HCT116 (cell line): ENCODE measurements around the gene ZNF423. TPM values are rescaled to one million over a fixed set of nuclear protein-coding genes. Genes with fewer than 3 reads are reported as not detected.

Experiments used
- ATAC-seq: fragments of 200-7000 bp; cut with Tn5 transposase; 2 replicates; pipeline ENCODE4 v1.9.1; 2020; ENCODE audit warnings: mild to moderate bottlenecking, moderate library complexity
- BruUV-seq: library from RNA; stranded (reverse); fragments of 400-500 nt; replicated peaks from 2 replicates; lab custom pipeline; 2021; lab: Mats Ljungman, UMichigan
- CTCF ChIA-PET: fragments of 300-600 bp; sonication (Branson Sonifier 250); formaldehyde crosslinking; loops from one replicate; lab custom pipeline; 2021; ENCODE audit warnings: antibody characterized with exemption; lab: Charles Lee
- POLR2A ChIA-PET: fragments of 300-600, 350-600 bp; sonication (Branson Sonifier 250); formaldehyde crosslinking; loops from one replicate; lab custom pipeline; 2021; ENCODE audit warnings: antibody characterized with exemption; lab: Charles Lee
- RAD21 ChIA-PET, 2 experiments: fragments of 300-600 bp; sonication (Branson Sonifier 250); formaldehyde crosslinking; loops; one replicate each; lab custom pipeline; 2023; ENCODE audit warnings: low total read pairs in 2 of 2; ENCODE audit not compliant: uncharacterized antibody in 2 of 2, unreplicated experiment in 2 of 2, low non-redundant PET in 1 of 2; lab: Charles Lee
- DNase-seq: peaks from one replicate; pipeline ENCODE4 v3.0.0-alpha.2; 2010; ENCODE audit warnings: low read depth, low spot score
- H2AFZ ChIP-seq: fragments of 200-600 bp; shearing (Covaris generic), sonication (generic); 2 replicates; pipeline ENCODE4 v1.6.1; 2017; ENCODE audit warnings: low read depth, mixed run types, mixed read lengths, antibody characterized with exemption, low read length; ENCODE audit not compliant: poor library complexity, severe bottlenecking
- H3K27ac ChIP-seq: 2 replicates; pipeline ENCODE4 v1.5.1; 2012; ENCODE audit warnings: low read depth, low read length
- H3K27me3 ChIP-seq: fragments of 200-600 bp; sonication (generic); 2 replicates; pipeline ENCODE4 v1.6.1; 2016; ENCODE audit warnings: mixed run types, low read length, mixed read lengths; ENCODE audit not compliant: insufficient read depth
- H3K36me3 ChIP-seq, 2 experiments: fragments of 200-500 bp in 1 of 2; fragments of 200-600 bp in 1 of 2; sonication (Bioruptor generic) in 1 of 2; sonication (generic) in 1 of 2; 2 replicates each; pipeline versions ENCODE4 v1.5.1 to v1.6.1; 2014 to 2016; ENCODE audit warnings: low read length in 2 of 2, inconsistent platforms in 1 of 2, mixed read lengths in 1 of 2, mixed run types in 1 of 2; ENCODE audit not compliant: insufficient read depth in 2 of 2, control insufficient read depth in 1 of 2
- H3K4me1 ChIP-seq, 2 experiments: fragments of 200-600 bp in 1 of 2; sonication (generic) in 1 of 2; 2 replicates each; pipeline versions ENCODE4 v1.5.1 to v1.6.1; 2012 to 2017; ENCODE audit warnings: low read length in 2 of 2, inconsistent platforms in 1 of 2, mild to moderate bottlenecking in 1 of 2, mixed read lengths in 1 of 2, mixed run types in 1 of 2, moderate library complexity in 1 of 2; ENCODE audit not compliant: insufficient read depth in 2 of 2, control insufficient read depth in 1 of 2
- H3K4me2 ChIP-seq: fragments of 200-600 bp; sonication (generic); 2 replicates; pipeline ENCODE4 v1.6.1; 2017; ENCODE audit warnings: mixed run types, low read length, mixed read lengths
- H3K4me3 ChIP-seq, 2 experiments: fragments of 200-600 bp in 1 of 2; sonication (generic) in 1 of 2; replicated peaks in 1 of 2; 2 replicates each; pipeline ENCODE4 v1.5.1; 2011 to 2016; ENCODE audit warnings: low read length in 2 of 2, control low read depth in 1 of 2, low read depth in 1 of 2, mild to moderate bottlenecking in 1 of 2, mixed read lengths in 1 of 2, mixed run types in 1 of 2
- H3K79me2 ChIP-seq: fragments of 200-600 bp; sonication (generic); 2 replicates; pipeline ENCODE4 v1.6.1; 2017; ENCODE audit warnings: mild to moderate bottlenecking, mixed run types, low read length, moderate library complexity, mixed read lengths; ENCODE audit not compliant: insufficient read depth
- H3K9ac ChIP-seq: fragments of 200-600 bp; sonication (generic); 2 replicates; pipeline ENCODE4 v1.6.1; 2016; ENCODE audit warnings: low read length, mixed read lengths
- H3K9me2 ChIP-seq: fragments of 200-600 bp; sonication (generic), shearing (Covaris generic); 2 replicates; pipeline ENCODE4 v1.6.1; 2017; ENCODE audit warnings: mixed run types, mild to moderate bottlenecking, moderate library complexity; ENCODE audit not compliant: insufficient read depth
- H3K9me3 ChIP-seq, 2 experiments: fragments of 200-500 bp in 1 of 2; fragments of 200-600 bp in 1 of 2; sonication (Bioruptor generic) in 1 of 2; sonication (generic) in 1 of 2; 2 replicates each; pipeline ENCODE4 v1.6.1; 2014 to 2017; ENCODE audit warnings: low read length in 2 of 2, mixed read lengths in 2 of 2, inconsistent platforms in 1 of 2, low read depth in 1 of 2, mild to moderate bottlenecking in 1 of 2, mixed run types in 1 of 2, moderate library complexity in 1 of 2; ENCODE audit not compliant: control insufficient read depth in 1 of 2, insufficient read depth in 1 of 2
- H4K20me1 ChIP-seq: fragments of 200-600 bp; sonication (generic), shearing (Covaris generic); 2 replicates; pipeline ENCODE4 v1.6.1; 2017; ENCODE audit warnings: mixed run types, mild to moderate bottlenecking, moderate library complexity; ENCODE audit not compliant: insufficient read depth
- FOSL1 ChIP-seq: IDR thresholded peaks from 2 replicates; pipeline ENCODE4 v1.6.1; 2012; ENCODE audit warnings: low read depth
- POLR2AphosphoS5 ChIP-seq: IDR thresholded peaks from 2 replicates; pipeline ENCODE4 v1.6.1; 2011; ENCODE audit warnings: mild to moderate bottlenecking, low read depth, low read length, moderate library complexity
- RAD21 ChIP-seq: IDR thresholded peaks from 2 replicates; pipeline ENCODE4 v1.6.1; 2012; ENCODE audit warnings: low read depth, mild to moderate bottlenecking
- SP1 ChIP-seq: IDR thresholded peaks from 2 replicates; pipeline ENCODE4 v1.6.1; 2012; ENCODE audit warnings: low read depth
- TCF7L2 ChIP-seq: IDR thresholded peaks from 2 replicates; pipeline ENCODE4 v1.7.0; 2011; ENCODE audit warnings: borderline replicate concordance, inconsistent platforms; ENCODE audit not compliant: insufficient read depth, insufficient read length; ENCODE audit errors: extremely low read depth
- ZBTB33 ChIP-seq: IDR thresholded peaks from 2 replicates; pipeline ENCODE4 v1.6.1; 2011; ENCODE audit warnings: mild to moderate bottlenecking, low read length, moderate library complexity; ENCODE audit not compliant: insufficient replicate concordance; ENCODE audit errors: extremely low read depth
- ZFX ChIP-seq: fragments of 450-650 bp; IDR thresholded peaks from 2 replicates; pipeline ENCODE4 v1.6.1; 2017
- ZNF274 ChIP-seq: fragments of 200-500 bp; sonication (Bioruptor generic); IDR thresholded peaks from 2 replicates; pipeline ENCODE4 v1.6.1; 2014; ENCODE audit warnings: mild to moderate bottlenecking, low read depth, low read length, inconsistent platforms
- intact Hi-C: fragments of 100-400 bp; cut with micrococcal nuclease; formaldehyde crosslinking; loops from 2 replicates; pipeline ENCODE4 v1.10.0; 2022
- total RNA-seq: library from RNA; stranded (reverse); gene quantifications from one replicate; pipeline ENCODE4 v1.2.1, GENCODE V29; 2021; ENCODE audit not compliant: unreplicated experiment
- TF ChIP-seq, protein P1 (sequence below): IDR thresholded peaks from 2 replicates; pipeline ENCODE4 v1.6.1; 2012; ENCODE audit warnings: low read depth
- TF ChIP-seq, protein P2 (sequence below), 3 experiments: fragments of 200-600 bp in 1 of 3; sonication (generic) in 1 of 3; IDR thresholded peaks in 2 of 3; conservative IDR thresholded peaks in 1 of 3; 2 replicates each; pipeline ENCODE4 v1.5.1; 2012 to 2017; ENCODE audit warnings: low read depth in 2 of 3, low read length in 2 of 3, antibody characterized with exemption in 1 of 3, borderline replicate concordance in 1 of 3, control low read depth in 1 of 3, mild to moderate bottlenecking in 1 of 3, mixed read lengths in 1 of 3, mixed run types in 1 of 3, moderate library complexity in 1 of 3; ENCODE audit not compliant: insufficient read depth in 1 of 3

Gene ZNF423
- total RNA-seq, 1 experiment from 2014 or later, result 0.22 TPM

- POLR2A ChIA-PET, result no interaction called here
These were observed 336.2 kb downstream of the ZNF423 start for GRCh38 chr16:49519741-49520140.

More at GRCh38 chr16:49519741-49520140, 336.2 kb downstream of the ZNF423 start:
- no peak for TF ChIP-seq FOSL1
- TF ChIP-seq TCF7L2, result no peak
- TF ChIP-seq, protein P1, sequence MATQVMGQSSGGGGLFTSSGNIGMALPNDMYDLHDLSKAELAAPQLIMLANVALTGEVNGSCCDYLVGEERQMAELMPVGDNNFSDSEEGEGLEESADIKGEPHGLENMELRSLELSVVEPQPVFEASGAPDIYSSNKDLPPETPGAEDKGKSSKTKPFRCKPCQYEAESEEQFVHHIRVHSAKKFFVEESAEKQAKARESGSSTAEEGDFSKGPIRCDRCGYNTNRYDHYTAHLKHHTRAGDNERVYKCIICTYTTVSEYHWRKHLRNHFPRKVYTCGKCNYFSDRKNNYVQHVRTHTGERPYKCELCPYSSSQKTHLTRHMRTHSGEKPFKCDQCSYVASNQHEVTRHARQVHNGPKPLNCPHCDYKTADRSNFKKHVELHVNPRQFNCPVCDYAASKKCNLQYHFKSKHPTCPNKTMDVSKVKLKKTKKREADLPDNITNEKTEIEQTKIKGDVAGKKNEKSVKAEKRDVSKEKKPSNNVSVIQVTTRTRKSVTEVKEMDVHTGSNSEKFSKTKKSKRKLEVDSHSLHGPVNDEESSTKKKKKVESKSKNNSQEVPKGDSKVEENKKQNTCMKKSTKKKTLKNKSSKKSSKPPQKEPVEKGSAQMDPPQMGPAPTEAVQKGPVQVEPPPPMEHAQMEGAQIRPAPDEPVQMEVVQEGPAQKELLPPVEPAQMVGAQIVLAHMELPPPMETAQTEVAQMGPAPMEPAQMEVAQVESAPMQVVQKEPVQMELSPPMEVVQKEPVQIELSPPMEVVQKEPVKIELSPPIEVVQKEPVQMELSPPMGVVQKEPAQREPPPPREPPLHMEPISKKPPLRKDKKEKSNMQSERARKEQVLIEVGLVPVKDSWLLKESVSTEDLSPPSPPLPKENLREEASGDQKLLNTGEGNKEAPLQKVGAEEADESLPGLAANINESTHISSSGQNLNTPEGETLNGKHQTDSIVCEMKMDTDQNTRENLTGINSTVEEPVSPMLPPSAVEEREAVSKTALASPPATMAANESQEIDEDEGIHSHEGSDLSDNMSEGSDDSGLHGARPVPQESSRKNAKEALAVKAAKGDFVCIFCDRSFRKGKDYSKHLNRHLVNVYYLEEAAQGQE, result no peak
- no peak for TF ChIP-seq RAD21
- TF ChIP-seq ZNF274, result no peak
- TF ChIP-seq ZBTB33, result no peak
- no peak for TF ChIP-seq ZFX
- TF ChIP-seq, protein P2, sequence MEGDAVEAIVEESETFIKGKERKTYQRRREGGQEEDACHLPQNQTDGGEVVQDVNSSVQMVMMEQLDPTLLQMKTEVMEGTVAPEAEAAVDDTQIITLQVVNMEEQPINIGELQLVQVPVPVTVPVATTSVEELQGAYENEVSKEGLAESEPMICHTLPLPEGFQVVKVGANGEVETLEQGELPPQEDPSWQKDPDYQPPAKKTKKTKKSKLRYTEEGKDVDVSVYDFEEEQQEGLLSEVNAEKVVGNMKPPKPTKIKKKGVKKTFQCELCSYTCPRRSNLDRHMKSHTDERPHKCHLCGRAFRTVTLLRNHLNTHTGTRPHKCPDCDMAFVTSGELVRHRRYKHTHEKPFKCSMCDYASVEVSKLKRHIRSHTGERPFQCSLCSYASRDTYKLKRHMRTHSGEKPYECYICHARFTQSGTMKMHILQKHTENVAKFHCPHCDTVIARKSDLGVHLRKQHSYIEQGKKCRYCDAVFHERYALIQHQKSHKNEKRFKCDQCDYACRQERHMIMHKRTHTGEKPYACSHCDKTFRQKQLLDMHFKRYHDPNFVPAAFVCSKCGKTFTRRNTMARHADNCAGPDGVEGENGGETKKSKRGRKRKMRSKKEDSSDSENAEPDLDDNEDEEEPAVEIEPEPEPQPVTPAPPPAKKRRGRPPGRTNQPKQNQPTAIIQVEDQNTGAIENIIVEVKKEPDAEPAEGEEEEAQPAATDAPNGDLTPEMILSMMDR (IDR thresholded peaks at IDR 0.05 in 2 of 3, conservative IDR thresholded peaks at IDR 0.05 in 1 of 3; ENCODE audit: borderline replicate concordance in 1 of 3, insufficient read depth in 1 of 3, low read depth in 2 of 3, low read length in 2 of 3), result no peak
- no peak for TF ChIP-seq POLR2AphosphoS5
- TF ChIP-seq SP1, result no peak
- H3K27me3 ChIP-seq, result peaks cover 16% of the 10 kb centered on the region
- H3K4me1 ChIP-seq, result no peaks in the 10 kb centered on the region
- H3K79me2 ChIP-seq, result no peaks in the 10 kb centered on the region
- no peak overlapping the region for H3K27ac ChIP-seq
- CTCF ChIA-PET, result no interaction called here
- intact Hi-C loops, result no loop called here
- no peaks in the 10 kb centered on the region for H3K9me2 ChIP-seq
- H4K20me1 ChIP-seq, result no peaks in the 10 kb centered on the region
- no peaks in the 10 kb centered on the region for H3K36me3 ChIP-seq
- H3K9ac ChIP-seq, result no peak overlapping the region
- H3K4me2 ChIP-seq, result no peak overlapping the region
- RAD21 ChIA-PET, result no interaction called here
- no peaks in the 10 kb centered on the region for H3K9me3 ChIP-seq
- H2AFZ ChIP-seq, result no peak overlapping the region
- H3K4me3 ChIP-seq, result no peak overlapping the region
- DNase-seq (no peak), ATAC-seq (no peak)
- no TSS peak for BruUV-seq
